ENCODE results near the gene TRERF1.

DNA sequence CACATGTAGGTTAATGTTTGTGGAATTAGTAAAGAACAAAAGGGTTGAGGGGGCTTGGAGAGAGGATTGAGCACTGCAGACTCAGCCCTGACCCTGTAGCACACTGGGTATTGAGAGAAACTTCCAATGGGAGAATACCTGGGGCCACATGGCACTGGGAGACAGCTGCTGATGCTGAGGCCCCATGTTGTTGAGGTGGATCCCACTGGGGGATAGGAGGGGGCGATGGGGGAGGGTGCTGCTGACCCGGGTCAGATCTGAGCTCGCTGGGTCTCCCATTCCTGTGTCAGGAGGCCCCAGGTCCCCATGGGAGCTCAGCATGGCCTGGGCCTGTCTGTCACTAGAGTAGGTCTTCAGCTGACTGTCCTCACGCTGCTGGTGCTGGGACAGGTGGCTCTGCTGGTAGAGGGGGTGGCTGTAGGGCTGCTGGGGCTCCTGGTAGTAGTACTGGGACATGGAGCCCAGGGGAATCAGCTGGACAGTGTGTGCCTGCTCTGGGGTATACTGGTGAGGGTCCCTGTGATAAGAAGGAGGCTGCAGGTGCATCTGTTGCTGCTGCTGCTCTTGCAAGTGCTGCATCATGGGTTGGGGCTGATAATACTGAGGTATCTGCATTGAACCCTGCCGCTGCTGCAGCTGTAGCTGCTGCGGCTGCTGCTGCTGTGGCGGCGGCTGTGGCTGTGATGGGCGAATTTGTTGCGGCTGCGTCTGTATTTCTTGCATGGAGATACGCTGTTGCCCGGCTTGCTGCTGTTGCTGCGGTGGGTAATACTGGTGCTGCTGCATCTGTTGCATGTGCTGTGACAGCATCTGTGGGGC lies 183.5 kb downstream of the TRERF1 start:
- TF ChIP-seq, protein P1, sequence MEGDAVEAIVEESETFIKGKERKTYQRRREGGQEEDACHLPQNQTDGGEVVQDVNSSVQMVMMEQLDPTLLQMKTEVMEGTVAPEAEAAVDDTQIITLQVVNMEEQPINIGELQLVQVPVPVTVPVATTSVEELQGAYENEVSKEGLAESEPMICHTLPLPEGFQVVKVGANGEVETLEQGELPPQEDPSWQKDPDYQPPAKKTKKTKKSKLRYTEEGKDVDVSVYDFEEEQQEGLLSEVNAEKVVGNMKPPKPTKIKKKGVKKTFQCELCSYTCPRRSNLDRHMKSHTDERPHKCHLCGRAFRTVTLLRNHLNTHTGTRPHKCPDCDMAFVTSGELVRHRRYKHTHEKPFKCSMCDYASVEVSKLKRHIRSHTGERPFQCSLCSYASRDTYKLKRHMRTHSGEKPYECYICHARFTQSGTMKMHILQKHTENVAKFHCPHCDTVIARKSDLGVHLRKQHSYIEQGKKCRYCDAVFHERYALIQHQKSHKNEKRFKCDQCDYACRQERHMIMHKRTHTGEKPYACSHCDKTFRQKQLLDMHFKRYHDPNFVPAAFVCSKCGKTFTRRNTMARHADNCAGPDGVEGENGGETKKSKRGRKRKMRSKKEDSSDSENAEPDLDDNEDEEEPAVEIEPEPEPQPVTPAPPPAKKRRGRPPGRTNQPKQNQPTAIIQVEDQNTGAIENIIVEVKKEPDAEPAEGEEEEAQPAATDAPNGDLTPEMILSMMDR (IDR thresholded peaks at IDR 0.05), result no peak
- no peak for TF ChIP-seq POLR2A (IDR thresholded peaks at IDR 0.05)

All from thyroid gland (tissue), 4 donors.